ENCODE data around the gene LMNTD1. TPM values are rescaled to one million over a fixed set of nuclear protein-coding genes. Genes with fewer than 3 reads are reported as not detected.

The LMNTD1 gene
- total RNA-seq, 4 donors from 2014 or later, result not detected

DNA sequence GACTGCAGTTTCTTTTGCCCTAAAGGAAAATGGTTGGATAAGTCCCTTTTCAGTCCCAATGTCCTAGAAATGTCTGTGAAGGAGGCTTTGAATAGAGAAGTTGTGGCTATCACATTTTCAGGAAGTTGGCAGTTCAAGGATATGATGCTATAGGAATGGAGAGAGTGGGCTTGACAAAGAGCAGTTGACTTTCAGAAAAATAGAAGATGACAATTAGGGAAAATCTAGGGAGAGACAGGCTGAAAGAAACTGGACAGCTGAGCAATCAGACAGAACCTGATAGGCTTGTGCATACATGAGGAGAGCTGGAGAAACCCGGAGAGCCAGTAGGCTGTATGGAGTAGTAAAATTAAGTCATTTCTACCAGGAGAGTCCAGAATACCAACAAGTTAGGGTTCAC is 50.5 kb downstream of the LMNTD1 start:
- DNase-seq, result no peak
- Histone ChIP-seq H3K9me3 (no peaks in the 10 kb centered on the region), H3K4me1 (no peaks in the 10 kb centered on the region), H3K27me3 (no peaks in the 10 kb centered on the region), H3K27ac (no peak overlapping the region), H3K36me3 (no peaks in the 10 kb centered on the region), H3K4me3 (no peak overlapping the region)
- WGBS, 2 donors (ENCODE audit: low coverage in 1 of 2), result 79 to 89% methylated on average over 1 of the region's 1 CpG
- intact Hi-C loops (cut with DNase I; ENCODE audit: low total_unique reads) (no loop called here), in situ Hi-C loops (cut with MboI; ENCODE audit: low pct_ligation_motif_present in 1 of 4, low pct_unique_long_range_greater_than_20kb in 1 of 4, low sequenced_read_pairs in 3 of 4) (no loop called here)
- TF ChIP-seq POLR2AphosphoS5 (IDR thresholded peaks at IDR 0.05) (no peak), POLR2A (IDR thresholded peaks at IDR 0.05) (no peak), EP300 (IDR thresholded peaks at IDR 0.05; ENCODE audit: low read depth) (no peak)
- TF ChIP-seq, protein P1, sequence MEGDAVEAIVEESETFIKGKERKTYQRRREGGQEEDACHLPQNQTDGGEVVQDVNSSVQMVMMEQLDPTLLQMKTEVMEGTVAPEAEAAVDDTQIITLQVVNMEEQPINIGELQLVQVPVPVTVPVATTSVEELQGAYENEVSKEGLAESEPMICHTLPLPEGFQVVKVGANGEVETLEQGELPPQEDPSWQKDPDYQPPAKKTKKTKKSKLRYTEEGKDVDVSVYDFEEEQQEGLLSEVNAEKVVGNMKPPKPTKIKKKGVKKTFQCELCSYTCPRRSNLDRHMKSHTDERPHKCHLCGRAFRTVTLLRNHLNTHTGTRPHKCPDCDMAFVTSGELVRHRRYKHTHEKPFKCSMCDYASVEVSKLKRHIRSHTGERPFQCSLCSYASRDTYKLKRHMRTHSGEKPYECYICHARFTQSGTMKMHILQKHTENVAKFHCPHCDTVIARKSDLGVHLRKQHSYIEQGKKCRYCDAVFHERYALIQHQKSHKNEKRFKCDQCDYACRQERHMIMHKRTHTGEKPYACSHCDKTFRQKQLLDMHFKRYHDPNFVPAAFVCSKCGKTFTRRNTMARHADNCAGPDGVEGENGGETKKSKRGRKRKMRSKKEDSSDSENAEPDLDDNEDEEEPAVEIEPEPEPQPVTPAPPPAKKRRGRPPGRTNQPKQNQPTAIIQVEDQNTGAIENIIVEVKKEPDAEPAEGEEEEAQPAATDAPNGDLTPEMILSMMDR (IDR thresholded peaks at IDR 0.05), result no peak

DNA sequence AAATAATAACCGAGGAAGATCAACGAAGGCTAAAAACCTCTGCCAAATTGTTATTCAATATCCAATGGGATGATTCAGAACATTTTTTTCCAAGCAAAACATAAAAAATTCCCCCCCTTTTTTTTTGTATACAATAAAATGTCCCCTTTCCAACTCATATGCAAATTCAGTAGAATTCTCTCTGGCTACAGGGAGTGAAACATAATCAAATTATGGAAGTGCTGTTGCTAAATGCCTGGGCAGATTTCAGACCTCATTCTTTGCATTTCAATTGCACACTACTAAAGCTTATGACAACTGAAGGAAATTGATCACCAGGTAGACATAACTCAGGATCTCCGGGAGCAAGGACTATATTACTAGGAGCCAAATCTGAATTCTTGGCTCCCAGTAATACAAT is 51.0 kb downstream of the LMNTD1 start:
- Histone ChIP-seq H3K36me3 (no peaks in the 10 kb centered on the region), H3K4me1 (no peaks in the 10 kb centered on the region), H3K4me3 (no peak overlapping the region), H3K27me3 (no peaks in the 10 kb centered on the region), H3K9me3 (no peaks in the 10 kb centered on the region), H3K27ac (no peak overlapping the region)
- no peak for TF ChIP-seq EP300 (IDR thresholded peaks at IDR 0.05; ENCODE audit: low read depth)
- in situ Hi-C loops (cut with MboI; ENCODE audit: low pct_ligation_motif_present in 1 of 4, low pct_unique_long_range_greater_than_20kb in 1 of 4, low sequenced_read_pairs in 3 of 4), result no loop called here
- intact Hi-C loops (cut with DNase I; ENCODE audit: low total_unique reads), result no loop called here
- DNase-seq, result no peak
- WGBS, 2 donors (ENCODE audit: low coverage in 1 of 2), result 86 to 89% methylated on average over 2 to 3 of the region's 3 CpGs

DNA sequence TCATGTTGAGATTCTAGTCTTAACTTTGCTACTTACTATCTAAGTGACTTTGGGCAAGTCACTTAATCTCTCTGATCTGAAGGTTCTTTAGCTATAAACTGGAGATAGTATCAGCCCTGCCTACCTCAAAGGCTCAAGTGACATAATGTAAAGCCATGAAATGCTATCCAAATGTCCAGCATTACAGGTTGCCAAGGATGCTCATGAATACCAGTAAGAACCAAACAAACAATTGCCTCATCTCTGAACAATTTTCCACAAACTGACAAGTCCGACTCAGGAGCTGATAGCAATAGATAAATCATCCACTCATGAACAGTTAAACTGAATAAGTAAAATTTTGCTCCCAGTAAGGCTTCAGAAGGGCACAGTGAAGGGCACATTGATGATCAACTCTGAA is 51.5 kb downstream of the LMNTD1 start:
- DNase-seq, result no peak
- Histone ChIP-seq H3K27ac (no peak overlapping the region), H3K9me3 (no peaks in the 10 kb centered on the region), H3K27me3 (no peaks in the 10 kb centered on the region), H3K4me3 (no peak overlapping the region), H3K36me3 (no peaks in the 10 kb centered on the region), H3K4me1 (no peaks in the 10 kb centered on the region)
- TF ChIP-seq POLR2AphosphoS5 (IDR thresholded peaks at IDR 0.05) (no peak), POLR2A (IDR thresholded peaks at IDR 0.05) (no peak), EP300 (IDR thresholded peaks at IDR 0.05; ENCODE audit: low read depth) (no peak)
- TF ChIP-seq, protein P1 (IDR thresholded peaks at IDR 0.05), result no peak
- 43 to 67% methylated on average over 1 of the region's 1 CpG for WGBS, 2 donors (ENCODE audit: low coverage in 1 of 2)
- intact Hi-C loops (cut with DNase I; ENCODE audit: low total_unique reads) (no loop called here), in situ Hi-C loops (cut with MboI; ENCODE audit: low pct_ligation_motif_present in 1 of 4, low pct_unique_long_range_greater_than_20kb in 1 of 4, low sequenced_read_pairs in 3 of 4) (no loop called here)

DNA sequence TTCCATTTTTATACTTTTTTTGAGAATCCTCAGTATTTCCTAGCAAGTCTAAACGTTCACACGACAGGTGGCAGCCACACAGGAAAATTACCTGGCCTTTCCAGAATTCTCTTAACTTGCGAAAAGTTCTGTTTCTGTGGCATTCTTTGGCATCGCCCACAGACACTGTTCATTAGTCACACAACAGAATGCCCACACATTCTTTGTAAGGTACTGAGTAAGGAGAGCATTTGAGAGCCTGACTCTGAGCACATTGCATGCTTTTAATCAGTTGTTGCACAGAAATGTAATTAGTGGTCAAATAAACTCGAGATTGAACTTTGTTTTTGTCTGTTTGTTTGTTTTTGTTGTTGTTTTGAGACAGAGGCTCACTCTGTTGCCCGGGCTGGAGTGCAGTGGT is 52.4 kb downstream of the LMNTD1 start:
- H3K4me1 ChIP-seq, result no peaks in the 10 kb centered on the region
- TF ChIP-seq POLR2AphosphoS5 (IDR thresholded peaks at IDR 0.05) (no peak), EP300 (IDR thresholded peaks at IDR 0.05; ENCODE audit: low read depth) (no peak), POLR2A (IDR thresholded peaks at IDR 0.05) (no peak)
- H3K9me3 ChIP-seq, result no peaks in the 10 kb centered on the region
- no peaks in the 10 kb centered on the region for H3K27me3 ChIP-seq
- intact Hi-C loops (cut with DNase I; ENCODE audit: low total_unique reads) (no loop called here), in situ Hi-C loops (cut with MboI; ENCODE audit: low pct_ligation_motif_present in 1 of 4, low pct_unique_long_range_greater_than_20kb in 1 of 4, low sequenced_read_pairs in 3 of 4) (no loop called here)
- H3K36me3 ChIP-seq, result no peaks in the 10 kb centered on the region
- H3K4me3 ChIP-seq, result no peak overlapping the region
- DNase-seq, result no peak
- no peak overlapping the region for H3K27ac ChIP-seq
- 69 to 95% methylated on average over 3 to 6 of the region's 6 CpGs for WGBS, 2 donors (ENCODE audit: low coverage in 1 of 2)

DNA sequence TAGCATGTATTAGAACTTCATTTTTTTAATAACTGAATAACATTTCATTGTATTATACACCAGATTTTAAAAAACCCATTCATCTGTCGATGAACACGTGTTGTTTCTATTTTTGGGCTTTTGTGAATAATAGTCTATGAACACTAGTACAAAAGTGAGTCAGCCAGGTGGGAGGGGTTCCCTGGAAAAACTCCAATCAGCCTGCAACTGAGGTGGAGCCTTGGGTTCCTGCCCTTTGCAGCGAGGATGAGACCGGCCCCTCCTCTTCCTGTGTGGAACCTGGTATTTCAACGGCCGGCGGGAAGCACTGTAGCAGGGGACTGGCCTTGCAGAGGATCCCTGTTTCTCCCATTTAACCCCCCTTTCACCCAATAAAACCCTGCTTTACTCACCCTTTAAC is 56.1 kb downstream of the LMNTD1 start:
- DNase-seq, result no peak
- Histone ChIP-seq H3K27ac (no peak overlapping the region), H3K4me1 (no peaks in the 10 kb centered on the region), H3K4me3 (no peak overlapping the region), H3K9me3 (no peaks in the 10 kb centered on the region), H3K36me3 (no peaks in the 10 kb centered on the region), H3K27me3 (no peaks in the 10 kb centered on the region)
- TF ChIP-seq, protein P1 (IDR thresholded peaks at IDR 0.05), result no peak
- no peak for TF ChIP-seq EP300 (IDR thresholded peaks at IDR 0.05; ENCODE audit: low read depth)
- TF ChIP-seq POLR2AphosphoS5 (IDR thresholded peaks at IDR 0.05), result no peak
- no peak for TF ChIP-seq POLR2A (IDR thresholded peaks at IDR 0.05)
- intact Hi-C loops (cut with DNase I; ENCODE audit: low total_unique reads) (no loop called here), in situ Hi-C loops (cut with MboI; ENCODE audit: low pct_ligation_motif_present in 1 of 4, low pct_unique_long_range_greater_than_20kb in 1 of 4, low sequenced_read_pairs in 3 of 4) (no loop called here)
- 78 to 83% methylated on average over 3 to 7 of the region's 7 CpGs for WGBS, 2 donors (ENCODE audit: low coverage in 1 of 2)

Data from transverse colon (tissue), 4 donors.